ENCODE data around the gene RIC8B.

DNA sequence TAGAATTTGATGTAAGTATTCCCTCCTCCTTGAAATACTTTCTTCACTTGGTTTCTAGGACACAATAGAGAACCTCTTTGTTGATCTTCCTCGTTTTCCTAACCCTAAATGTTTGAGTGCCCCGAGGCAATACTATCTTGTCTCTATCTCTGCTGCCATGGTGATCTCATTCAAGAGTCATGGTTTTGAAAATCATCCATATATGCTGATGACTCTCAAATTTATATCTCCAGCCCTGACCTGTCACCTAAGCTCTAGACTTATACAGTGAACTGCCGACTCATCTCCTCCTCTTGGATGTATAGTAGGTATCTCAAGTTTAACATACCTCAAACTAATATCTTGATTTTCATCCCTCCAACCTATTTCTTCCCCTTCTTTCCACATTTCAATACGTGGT is 71.4 kb downstream of the RIC8B start:
- TF ChIP-seq, protein P1, sequence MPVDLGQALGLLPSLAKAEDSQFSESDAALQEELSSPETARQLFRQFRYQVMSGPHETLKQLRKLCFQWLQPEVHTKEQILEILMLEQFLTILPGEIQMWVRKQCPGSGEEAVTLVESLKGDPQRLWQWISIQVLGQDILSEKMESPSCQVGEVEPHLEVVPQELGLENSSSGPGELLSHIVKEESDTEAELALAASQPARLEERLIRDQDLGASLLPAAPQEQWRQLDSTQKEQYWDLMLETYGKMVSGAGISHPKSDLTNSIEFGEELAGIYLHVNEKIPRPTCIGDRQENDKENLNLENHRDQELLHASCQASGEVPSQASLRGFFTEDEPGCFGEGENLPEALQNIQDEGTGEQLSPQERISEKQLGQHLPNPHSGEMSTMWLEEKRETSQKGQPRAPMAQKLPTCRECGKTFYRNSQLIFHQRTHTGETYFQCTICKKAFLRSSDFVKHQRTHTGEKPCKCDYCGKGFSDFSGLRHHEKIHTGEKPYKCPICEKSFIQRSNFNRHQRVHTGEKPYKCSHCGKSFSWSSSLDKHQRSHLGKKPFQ (CRISPR knock-in tag; IDR thresholded peaks at IDR 0.05; ENCODE audit: insufficient replicate concordance): no peak
- no peak for TF ChIP-seq ZNF781 (CRISPR knock-in tag; IDR thresholded peaks at IDR 0.05; ENCODE audit: borderline replicate concordance, not compliant biosample characterization)
- TF ChIP-seq NPAS2 (CRISPR knock-in tag; IDR thresholded peaks at IDR 0.05; ENCODE audit: borderline replicate concordance): no peak
- no peak for TF ChIP-seq MAF1 (CRISPR knock-in tag; IDR thresholded peaks at IDR 0.05; ENCODE audit: borderline replicate concordance)
- TF ChIP-seq KDM3A (CRISPR knock-in tag; IDR thresholded peaks at IDR 0.05; ENCODE audit: low read depth): no peak
- TF ChIP-seq, protein P2, sequence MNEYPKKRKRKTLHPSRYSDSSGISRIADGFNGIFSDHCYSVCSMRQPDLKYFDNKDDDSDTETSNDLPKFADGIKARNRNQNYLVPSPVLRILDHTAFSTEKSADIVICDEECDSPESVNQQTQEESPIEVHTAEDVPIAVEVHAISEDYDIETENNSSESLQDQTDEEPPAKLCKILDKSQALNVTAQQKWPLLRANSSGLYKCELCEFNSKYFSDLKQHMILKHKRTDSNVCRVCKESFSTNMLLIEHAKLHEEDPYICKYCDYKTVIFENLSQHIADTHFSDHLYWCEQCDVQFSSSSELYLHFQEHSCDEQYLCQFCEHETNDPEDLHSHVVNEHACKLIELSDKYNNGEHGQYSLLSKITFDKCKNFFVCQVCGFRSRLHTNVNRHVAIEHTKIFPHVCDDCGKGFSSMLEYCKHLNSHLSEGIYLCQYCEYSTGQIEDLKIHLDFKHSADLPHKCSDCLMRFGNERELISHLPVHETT (CRISPR knock-in tag; conservative IDR thresholded peaks at IDR 0.05): no peak

Data from HepG2 (cell line).